ENCODE data around the gene ERGIC3. TPM values are rescaled to one million over a fixed set of nuclear protein-coding genes. Genes with fewer than 3 reads are reported as not detected.

Gene ERGIC3
- total and polyA plus RNA-seq, 10 of the 15 experiments (the other 5 are each of a cell fraction or from before 2014, with no cell fraction given) = 90.4 to 210 (median 139) TPM

DNA sequence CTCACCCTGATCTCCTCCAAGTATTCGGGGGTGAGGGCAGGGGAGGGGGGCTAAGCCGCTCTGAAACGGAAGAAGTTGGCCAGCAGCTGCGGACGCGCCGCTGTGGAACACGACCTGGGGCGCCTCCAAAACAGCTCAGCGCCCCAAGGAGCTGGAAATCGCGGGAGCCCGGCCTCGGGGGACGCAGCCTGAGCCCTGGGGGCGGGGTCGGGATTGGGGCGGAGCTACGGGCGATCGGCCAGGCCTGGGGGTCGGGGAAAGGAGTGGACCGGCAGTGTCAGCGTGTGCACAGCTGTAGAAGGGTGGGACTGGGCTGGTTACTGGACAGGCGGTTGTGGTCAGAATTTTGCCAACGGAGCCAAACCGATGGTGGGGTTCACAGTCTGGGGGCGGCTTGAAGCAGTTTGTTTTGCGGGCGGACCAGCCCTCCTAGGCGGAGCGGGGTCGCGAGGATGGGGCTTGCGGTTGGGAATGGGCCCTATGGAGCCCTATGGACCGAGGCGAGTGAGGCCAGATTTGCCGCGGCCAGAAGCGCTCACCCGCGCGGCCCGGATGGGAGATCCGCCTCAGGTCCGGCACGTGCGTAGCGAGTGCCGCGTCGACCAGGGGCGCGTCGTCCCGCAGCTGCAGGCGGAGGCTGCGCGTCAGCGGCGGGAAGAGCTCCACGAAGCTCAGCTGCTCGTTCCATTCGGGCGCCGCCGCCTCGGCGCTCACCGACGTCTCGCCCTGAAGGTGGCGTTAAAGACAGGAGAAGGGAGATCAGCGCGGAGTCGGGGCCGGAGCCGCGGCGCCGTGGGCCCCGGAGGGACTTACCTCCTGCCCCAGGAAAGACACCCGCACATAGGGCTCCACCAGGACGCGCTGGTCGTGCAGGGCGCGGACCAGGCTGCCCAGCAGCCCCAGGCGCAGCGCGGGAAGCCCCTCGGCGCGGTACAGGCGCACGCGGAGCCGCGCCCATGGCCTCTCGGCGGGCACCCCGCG lies 59.4 kb downstream of the ERGIC3 start:
- Histone ChIP-seq H4K20me1 (ENCODE audit: control insufficient read depth, insufficient read depth) (no peaks in the 10 kb centered on the region), H2AFZ (ENCODE audit: control insufficient read depth, low read depth, low read length) (peak overlapping the region; percentile 87), H3K36me3 (ENCODE audit: control insufficient read depth in 2 of 2, insufficient read depth in 2 of 2, low read length in 1 of 2) (no peaks in the 10 kb centered on the region), H3K27me3 (replicated peaks in 1 of 2; ENCODE audit: control insufficient read depth in 2 of 2, insufficient read depth in 2 of 2, low read length in 1 of 2) (peaks cover 9 to 11% of the 10 kb centered on the region in 2 experiments; a peak in 3 of 4 replicates), H3K9me3 (replicated peaks; ENCODE audit: control insufficient read depth, insufficient read depth, low read length) (no peaks in the 10 kb centered on the region), H3K79me2 (ENCODE audit: control insufficient read depth, insufficient read depth, low read length) (no peaks in the 10 kb centered on the region), H3K9ac (ENCODE audit: control insufficient read depth, insufficient read depth, low read length) (peak overlapping the region; percentile 20; the same call in 1 of the 2 replicates), H3K4me2 (ENCODE audit: control insufficient read depth, insufficient read depth) (peak overlapping the region; percentile 87), H3K4me3 (peak overlapping the region; percentile 57; the same call in 1 of the 2 replicates), H3K4me1 (ENCODE audit: control insufficient read depth, insufficient read depth, low read length) (peaks cover 10% of the 10 kb centered on the region), H3K27ac (ENCODE audit: control insufficient read depth, insufficient read depth) (no peak overlapping the region)
- SMC1A ChIA-PET (ENCODE audit: uncharacterized antibody, unreplicated experiment) = interaction anchor here (1.0 to 1.1 kb wide), 3 partner anchors 18 to 171 kb away, joined by 3 to 5 read pairs (median 3); no protein-coding TSS in a partner anchor
- RAD21 ChIA-PET (ENCODE audit: unreplicated experiment) = interaction anchor here (0.5 to 1.5 kb wide), 9 partner anchors 10 to 352 kb away, joined by 3 to 11 read pairs (median 4); partner anchors contain the start of gene SPAG4
- DNase-seq (ENCODE audit: low read depth, low spot score) (no peak), ATAC-seq (peak; percentile 86), FAIRE-seq (peak; percentile 31)
- CTCF ChIA-PET = interaction anchor here (0.9 to 1.5 kb wide), 11 partner anchors 15 to 392 kb away, joined by 3 to 12 read pairs (median 3); partner anchors contain the start of genes SCAND1 and SPAG4
- in situ Hi-C loops (cut with MboI) = no loop called here
- WGBS (ENCODE audit: insufficient coverage, insufficient replicate concordance, low lambda C conversion rate, missing lambda C conversion rate) = 7% methylated on average over 85 of the region's 103 CpGs
- POLR2A ChIA-PET = no interaction called here
- no TSS peak for BruUV-seq (replicated peaks)
- intact Hi-C loops (cut with micrococcal nuclease; ENCODE audit: unreplicated experiment) = loop anchor here (5.0 kb wide), 1 partner anchor 96 kb away; the partner anchor contains the start of genes NFS1 and ROMO1
- 0 out of 2 replicates have a peak, but pooled peaks have one; percentile 26 for TF ChIP-seq DPF2 (IDR thresholded peaks at IDR 0.05)
- no peak for TF ChIP-seq MEF2A (IDR thresholded peaks at IDR 0.05; ENCODE audit: insufficient read depth, low read depth, low read length)
- TF ChIP-seq HDGF (IDR thresholded peaks at IDR 0.05) = no peak
- TF ChIP-seq NR2C2 (IDR thresholded peaks at IDR 0.05; ENCODE audit: borderline replicate concordance, control insufficient read depth, insufficient read length, low read depth) = no peak
- TF ChIP-seq RUNX3 (IDR thresholded peaks at IDR 0.05; ENCODE audit: low read length) = 0 out of 2 replicates have a peak, but pooled peaks have one; percentile 16
- peak; percentile 46 for TF ChIP-seq SMC3 (IDR thresholded peaks at IDR 0.05; ENCODE audit: borderline replicate concordance, low read length)
- no peak for TF ChIP-seq JUND (IDR thresholded peaks at IDR 0.05; ENCODE audit: low read depth, low read length)
- peak; percentile 30 to 76 (median 49); a peak in 5 of 6 replicates for TF ChIP-seq CTCF (IDR thresholded peaks at IDR 0.05 in 2 of 3, conservative IDR thresholded peaks at IDR 0.05 in 1 of 3; ENCODE audit: control insufficient read depth in 2 of 3, extremely low read depth in 1 of 3, insufficient read depth in 1 of 3, low read depth in 3 of 3, low read length in 3 of 3)
- no peak for TF ChIP-seq CHD1 (IDR thresholded peaks at IDR 0.05; ENCODE audit: low read depth, low read length)
- TF ChIP-seq YY1 (IDR thresholded peaks at IDR 0.05; ENCODE audit: low read depth, low read length) = 0 out of 2 replicates have a peak, but pooled peaks have one; percentile 9
- no peak for TF ChIP-seq NFIC (IDR thresholded peaks at IDR 0.05; ENCODE audit: low read depth, low read length)
- TF ChIP-seq TARDBP (IDR thresholded peaks at IDR 0.05; ENCODE audit: borderline replicate concordance) = no peak; the same call in 1 of the 2 replicates
- TF ChIP-seq CREB1 (IDR thresholded peaks at IDR 0.05; ENCODE audit: low read depth) = peak; percentile 56; the same call in 1 of the 2 replicates
- TF ChIP-seq NFYA (IDR thresholded peaks at IDR 0.05; ENCODE audit: borderline replicate concordance, low read depth, low read length) = no peak
- TF ChIP-seq HDAC6 (IDR thresholded peaks at IDR 0.05; ENCODE audit: unreplicated experiment) = peak; percentile 59
- TF ChIP-seq ATF7 (IDR thresholded peaks at IDR 0.05; ENCODE audit: low read depth) = no peak
- TF ChIP-seq LARP7 (IDR thresholded peaks at IDR 0.05) = peak; percentile 43; the same call in 1 of the 2 replicates
- TF ChIP-seq NFXL1 (IDR thresholded peaks at IDR 0.05; ENCODE audit: borderline replicate concordance) = no peak
- TF ChIP-seq CREM (IDR thresholded peaks at IDR 0.05; ENCODE audit: low read depth) = peak; percentile 45
- peak; percentile 41 for TF ChIP-seq IKZF1 (conservative IDR thresholded peaks at IDR 0.05)
- peak; percentile 91 to 96 for TF ChIP-seq BHLHE40 (IDR thresholded peaks at IDR 0.05; ENCODE audit: borderline replicate concordance in 1 of 2, low read depth in 2 of 2, low read length in 1 of 2)
- TF ChIP-seq TCF3 (IDR thresholded peaks at IDR 0.05; ENCODE audit: borderline replicate concordance, insufficient read depth, low read depth, low read length) = peak; percentile 84
- TF ChIP-seq TCF12 (IDR thresholded peaks at IDR 0.05; ENCODE audit: low read depth, low read length) = 0 out of 2 replicates have a peak, but pooled peaks have one; percentile 16

Measured in GM12878 (cell line).